K562 (cell line): ENCODE measurements around the gene UQCRH. TPM values are rescaled to one million over a fixed set of nuclear protein-coding genes. Genes with fewer than 3 reads are reported as not detected.
A peak's percentile ranks its signal among the peaks of the same experiment; 100 is the strongest.

Experiments used
- ATAC-seq: fragments of 200-7000 bp; cut with Tn5 transposase; 3 replicates; pipeline ENCODE4 v1.9.1; 2020; ENCODE audit warnings: moderate library complexity
- BruUV-seq: library from RNA; stranded (reverse); fragments of 400-500 nt; replicated peaks from 2 replicates; lab custom pipeline; 2021; lab: Mats Ljungman, UMichigan
- CTCF ChIA-PET: fragments of 300-600 bp; formaldehyde crosslinking; extraction: SDS; loops from one replicate; lab custom pipeline; 2021; ENCODE audit warnings: low intra/inter-chr PET ratio; lab: Yijun Ruan, JAX
- POLR2A ChIA-PET: fragments of 300-600, 350-650 bp; sonication (Branson Sonifier 250); formaldehyde crosslinking; extraction: SDS; loops from one replicate; lab custom pipeline; 2021; ENCODE audit warnings: antibody characterized with exemption, inconsistent platforms; lab: Yijun Ruan, JAX
- DNase-seq, 4 experiments: peaks; one replicate each; pipeline versions ENCODE4 v3.0.0 to v3.0.0-alpha.2; 2011 to 2018; ENCODE audit warnings: low spot score in 3 of 4, mixed read lengths in 3 of 4; ENCODE audit errors: extremely low read depth in 1 of 4
- FAIRE-seq: peaks from 2 replicates; lab custom pipeline; 2011; peaks lifted over from hg19 to GRCh38; lab: Jason Lieb, UNC
- H2AFZ ChIP-seq: 2 replicates; pipeline ENCODE4 v1.6.0; 2011; ENCODE audit warnings: low read depth, low read length, control low read depth, inconsistent platforms
- H3K27ac ChIP-seq: fragments of 200-600 bp; 3 replicates; pipeline ENCODE4 v1.8.0; 2011; ENCODE audit warnings: low read depth, mild to moderate bottlenecking, control low read depth, inconsistent platforms, low read length, moderate library complexity, mixed read lengths; ENCODE audit errors: extremely low read depth
- H3K27me3 ChIP-seq, 2 experiments: fragments of 300-600 bp in 1 of 2; 2 replicates in 1 of 2; 3 replicates in 1 of 2; pipeline versions ENCODE4 v1.6.0 to v1.8.0; 2011; ENCODE audit warnings: inconsistent platforms in 2 of 2, low read length in 2 of 2, mild to moderate bottlenecking in 1 of 2, mixed read lengths in 1 of 2, moderate library complexity in 1 of 2; ENCODE audit not compliant: control insufficient read depth in 2 of 2, insufficient read depth in 2 of 2
- H3K36me3 ChIP-seq: fragments of 300-600 bp; 3 replicates; pipeline ENCODE4 v1.8.0; 2011; ENCODE audit warnings: mild to moderate bottlenecking, low read length, inconsistent platforms; ENCODE audit not compliant: control insufficient read depth, insufficient read depth
- H3K4me1 ChIP-seq, 2 experiments: fragments of 200-600 bp in 1 of 2; replicated peaks in 1 of 2; 2 replicates in 1 of 2; 3 replicates in 1 of 2; pipeline versions ENCODE4 v1.5.1 to v1.8.0; 2011; ENCODE audit warnings: inconsistent platforms in 2 of 2, low read length in 2 of 2, mild to moderate bottlenecking in 1 of 2, mixed read lengths in 1 of 2, moderate library complexity in 1 of 2; ENCODE audit not compliant: control insufficient read depth in 2 of 2, insufficient read depth in 2 of 2
- H3K4me2 ChIP-seq: 2 replicates; pipeline ENCODE4 v1.6.1; 2011; ENCODE audit warnings: low read length, control low read depth, inconsistent platforms, mixed read lengths; ENCODE audit not compliant: insufficient read depth
- H3K4me3 ChIP-seq: fragments of 200-600 bp; sonication (generic), shearing (Covaris generic); 2 replicates; pipeline ENCODE4 v1.5.1; 2016; ENCODE audit warnings: control low read depth, inconsistent platforms
- H3K79me2 ChIP-seq: fragments of 200-600 bp; 3 replicates; pipeline ENCODE4 v1.8.0; 2011; ENCODE audit warnings: low read length, inconsistent platforms; ENCODE audit not compliant: control insufficient read depth, insufficient read depth
- H3K9ac ChIP-seq, 2 experiments: 2 replicates each; pipeline versions ENCODE4 v1.6.0 to v1.6.1; 2011; ENCODE audit warnings: low read depth in 2 of 2, low read length in 2 of 2, control low read depth in 1 of 2, inconsistent platforms in 1 of 2, mild to moderate bottlenecking in 1 of 2, mixed read lengths in 1 of 2; ENCODE audit not compliant: insufficient read depth in 1 of 2
- H3K9me1 ChIP-seq: one replicate; pipeline ENCODE4 v1.6.0; 2011; ENCODE audit warnings: inconsistent platforms, mild to moderate bottlenecking, low read length, moderate library complexity; ENCODE audit not compliant: control insufficient read depth, insufficient read depth
- H3K9me3 ChIP-seq: replicated peaks from 2 replicates; pipeline ENCODE4 v1.5.1; 2011; ENCODE audit warnings: low read depth, low read length, inconsistent platforms; ENCODE audit not compliant: control insufficient read depth, insufficient read depth
- H4K20me1 ChIP-seq: replicated peaks from 2 replicates; pipeline ENCODE4 v1.6.1; 2011; ENCODE audit warnings: low read length, inconsistent platforms, mixed read lengths; ENCODE audit not compliant: control insufficient read depth, insufficient read depth
- FIP1L1 ChIP-seq: fragments of 200-400 bp; formaldehyde crosslinking; IDR thresholded peaks from 2 replicates; pipeline ENCODE4 v1.6.1; 2018; ENCODE audit warnings: mild to moderate bottlenecking, low read depth, low read length; ENCODE audit not compliant: poor library complexity, severe bottlenecking
- GTF2E2 ChIP-seq: fragments of 200-800 bp; sonication (Bioruptor generic); IDR thresholded peaks from 2 replicates; pipeline ENCODE4 v1.6.1; 2016; ENCODE audit warnings: missing genetic modification characterization, missing compliant biosample characterization
- HBP1 ChIP-seq: fragments of 450-650 bp; formaldehyde crosslinking; IDR thresholded peaks from 2 replicates; pipeline ENCODE4 v1.4.0; 2022; ENCODE audit warnings: missing genetic modification characterization
- MXD1 ChIP-seq: fragments of 250-450 bp; sonication (Bioruptor Pico); IDR thresholded peaks from 2 replicates; pipeline ENCODE4 v1.8.0; 2021; ENCODE audit warnings: borderline replicate concordance, mild to moderate bottlenecking, moderate library complexity; ENCODE audit not compliant: poor library complexity, severe bottlenecking
- NR3C1 ChIP-seq: sonication (generic); formaldehyde crosslinking; IDR thresholded peaks from 2 replicates; pipeline ENCODE4 v1.8.1; 2022; ENCODE audit warnings: missing genetic modification reagents
- POLR2A ChIP-seq: fragments of 450-650 bp; conservative IDR thresholded peaks from 2 replicates; pipeline ENCODE4 v1.6.1; 2016
- SUPT5H ChIP-seq: fragments of 450-650 bp; IDR thresholded peaks from 2 replicates; pipeline ENCODE4 v1.6.1; 2016
- TCFL5 ChIP-seq: fragments of 250-450 bp; sonication (Bioruptor Pico); conservative IDR thresholded peaks from 2 replicates; pipeline ENCODE4 v1.6.1; 2021; ENCODE audit warnings: mild to moderate bottlenecking, moderate library complexity, matching md5 sums
- ZC3H8 ChIP-seq: fragments of 450-650 bp; IDR thresholded peaks from 2 replicates; pipeline ENCODE4 v1.6.1; 2017
- ZNF232 ChIP-seq: sonication (generic); formaldehyde crosslinking; IDR thresholded peaks from 2 replicates; pipeline ENCODE4 v1.8.0; 2022; ENCODE audit warnings: mild to moderate bottlenecking, missing genetic modification reagents
- ZNF512 ChIP-seq: IDR thresholded peaks from 2 replicates; pipeline ENCODE4 v1.6.1; 2016; ENCODE audit warnings: missing genetic modification characterization, missing compliant biosample characterization
- WGBS: fragments of 100-300 bp; shearing (Covaris generic); methylation state at CpG from one replicate; pipeline ENCODE4 v1.1.6; 2016; ENCODE audit warnings: low coverage, mixed read lengths; ENCODE audit not compliant: insufficient coverage; ENCODE audit errors: missing lambda C conversion rate; 5-methylcytosine and 5-hydroxymethylcytosine counted together
- in situ Hi-C: fragments of 300-500 bp; cut with MboI; formaldehyde crosslinking; loops from 4 replicates; pipeline ENCODE4 v1.15.0; 2018; ENCODE audit warnings: inconsistent platforms, mixed read lengths
- intact Hi-C: fragments of 100-400 bp; cut with micrococcal nuclease; formaldehyde crosslinking; loops from 2 replicates; pipeline ENCODE4 v1.14.2; 2022
- polyA plus RNA-seq, 8 experiments: library from polyadenylated mRNA; depleted of rRNA in 4 of 8; stranded (reverse) in 5 of 8; unstranded in 3 of 8; fragments of >200 nt; fragmentation: Nextera tagmentation in 2 of 8; fragmentation: Illumina TruSeq in 1 of 8; extraction: Ambion mirVana in 2 of 8; extraction: Trizol in 1 of 8; gene quantifications; 2 replicates each; pipeline versions ENCODE4 v1.2.1 to v1.2.3, GENCODE V29; 2011 to 2014; ENCODE audit warnings: inconsistent platforms in 1 of 8, missing spikeins in 1 of 8
- total RNA-seq, 7 experiments: library from RNA; depleted of rRNA in 6 of 7; stranded (reverse); fragments of >200 nt in 6 of 7; fragmentation: Illumina TruSeq in 2 of 7; extraction: Trizol in 2 of 7; gene quantifications; 2 replicates each; pipeline versions ENCODE4 v1.2.1 to v1.2.3, GENCODE V29; 2011 to 2021; ENCODE audit warnings: low replicate concordance in 1 of 7

UQCRH gene
- total and polyA plus RNA-seq, 9 of the 15 experiments (the other 6 are each of a cell fraction or from before 2014, with no cell fraction given) = 1,267 to 5,184 (median 2,410) TPM

GRCh38 chr1:46345281-46345680 lies 41.8 kb downstream of the UQCRH start:
- H4K20me1 ChIP-seq = peaks cover 5% of the 10 kb centered on the region; the same call in 1 of the 2 replicates
- ChIA-PET CTCF (no interaction called here), POLR2A (interaction anchor here (0.6 to 3.3 kb wide), 6 partner anchors 7 to 365 kb away, joined by 3 to 10 read pairs (median 3); no protein-coding TSS in a partner anchor)
- peaks cover 11% of the 10 kb centered on the region for H3K9me1 ChIP-seq
- FAIRE-seq (no peak), ATAC-seq (no peak), DNase-seq (no peak)
- in situ Hi-C loops (no loop called here), intact Hi-C loops (loop anchor here (5.0 to 10.0 kb wide), 3 partner anchors 60 to 163 kb away; no protein-coding TSS in a partner anchor)
- no peak overlapping the region for H3K4me2 ChIP-seq
- H3K4me1 ChIP-seq = peaks cover 18 to 20% of the 10 kb centered on the region in 2 experiments
- peaks cover 87% of the 10 kb centered on the region for H3K36me3 ChIP-seq
- TF ChIP-seq NR3C1 (no peak), ZC3H8 (no peak), TCFL5 (no peak), MXD1 (no peak), FIP1L1 (no peak)
- H3K4me3 ChIP-seq = no peak overlapping the region
- H3K9me3 ChIP-seq = no peaks in the 10 kb centered on the region
- H3K79me2 ChIP-seq = peaks cover 67% of the 10 kb centered on the region
- H3K27me3 ChIP-seq = no peaks in the 10 kb centered on the region
- H3K9ac ChIP-seq = no peak overlapping the region
- H2AFZ ChIP-seq = no peak overlapping the region
- no TSS peak for BruUV-seq
- H3K27ac ChIP-seq = no peak overlapping the region

- 57% methylated on average over 1 of the region's 2 CpGs for WGBS
- Histone ChIP-seq H3K27me3 (no peaks in the 10 kb centered on the region), H3K9me1 (no peaks in the 10 kb centered on the region), H3K36me3 (peaks cover 92% of the 10 kb centered on the region), H3K4me1 (peaks cover 0 to 7% of the 10 kb centered on the region in 2 experiments; a peak in 3 of 5 replicates), H3K9me3 (no peaks in the 10 kb centered on the region), H3K4me3 (no peak overlapping the region), H4K20me1 (no peaks in the 10 kb centered on the region), H3K27ac (no peak overlapping the region), H3K9ac (no peak overlapping the region), H3K4me2 (no peak overlapping the region), H3K79me2 (peaks cover 28% of the 10 kb centered on the region), H2AFZ (no peak overlapping the region)
- ChIA-PET POLR2A (interaction anchor here (0.8 to 1.7 kb wide), 4 partner anchors 9 to 15 kb away, joined by 3 to 11 read pairs (median 5); no protein-coding TSS in a partner anchor), CTCF (no interaction called here)
- DNase-seq (no peak), FAIRE-seq (no peak), ATAC-seq (no peak)
- in situ Hi-C loops = no loop called here
- BruUV-seq = no TSS peak
- peak; percentile 40; the same call in 1 of the 2 replicates for TF ChIP-seq SUPT5H
- peak; percentile 16; the same call in 1 of the 2 replicates for TF ChIP-seq ZNF512
- TF ChIP-seq GTF2E2 (tag) = no peak
- TF ChIP-seq ZNF232 (CRISPR knock-in tag) = no peak
- 0 out of 2 replicates have a peak, but pooled peaks have one; percentile 51 for TF ChIP-seq POLR2A
- TF ChIP-seq HBP1 (CRISPR knock-in tag) = 0 out of 2 replicates have a peak, but pooled peaks have one; percentile 58
- intact Hi-C loops = no loop called here
Measured at GRCh38 chr1:46352363-46352762, 48.9 kb downstream of the UQCRH start.
